HCT116 (cell line): ENCODE data around the gene LTO1. TPM values are rescaled to one million over a fixed set of nuclear protein-coding genes. Genes with fewer than 3 reads are reported as not detected.

Source experiments
- ATF3 ChIP-seq: IDR thresholded peaks from 2 replicates; pipeline ENCODE4 v1.6.1; 2012
- CBX3 ChIP-seq: IDR thresholded peaks from 2 replicates; pipeline ENCODE4 v1.6.1; 2012; ENCODE audit warnings: low read depth
- CEBPB ChIP-seq: IDR thresholded peaks from 2 replicates; pipeline ENCODE4 v1.6.1; 2012; ENCODE audit warnings: low read depth
- CTCF ChIP-seq, 3 experiments: fragments of 200-600 bp in 1 of 3; sonication (generic) in 1 of 3; IDR thresholded peaks in 2 of 3; conservative IDR thresholded peaks in 1 of 3; 2 replicates each; pipeline ENCODE4 v1.5.1; 2012 to 2017; ENCODE audit warnings: low read depth in 2 of 3, low read length in 2 of 3, antibody characterized with exemption in 1 of 3, borderline replicate concordance in 1 of 3, control low read depth in 1 of 3, mild to moderate bottlenecking in 1 of 3, mixed read lengths in 1 of 3, mixed run types in 1 of 3, moderate library complexity in 1 of 3; ENCODE audit not compliant: insufficient read depth in 1 of 3
- EGR1 ChIP-seq: IDR thresholded peaks from 2 replicates; pipeline ENCODE4 v1.6.1; 2012; ENCODE audit warnings: low read depth
- ELF1 ChIP-seq: IDR thresholded peaks from 2 replicates; pipeline ENCODE4 v1.6.1; 2012; ENCODE audit warnings: low read depth, borderline replicate concordance
- MAX ChIP-seq: IDR thresholded peaks from 2 replicates; pipeline ENCODE4 v1.6.1; 2012
- SIN3A ChIP-seq: IDR thresholded peaks from 2 replicates; pipeline ENCODE4 v1.6.1; 2012; ENCODE audit warnings: low read depth
- ZBTB33 ChIP-seq: IDR thresholded peaks from 2 replicates; pipeline ENCODE4 v1.6.1; 2011; ENCODE audit warnings: mild to moderate bottlenecking, low read length, moderate library complexity; ENCODE audit not compliant: insufficient replicate concordance; ENCODE audit errors: extremely low read depth
- total RNA-seq: library from RNA; stranded (reverse); gene quantifications from one replicate; pipeline ENCODE4 v1.2.1, GENCODE V29; 2021; ENCODE audit not compliant: unreplicated experiment

LTO1 gene
- total RNA-seq, 1 experiment from 2014 or later, result 21.3 TPM

- TF ChIP-seq ATF3 (no peak), MAX (peak; percentile 73), CTCF (IDR thresholded peaks at IDR 0.05 in 2 of 3, conservative IDR thresholded peaks at IDR 0.05 in 1 of 3; ENCODE audit: borderline replicate concordance in 1 of 3, insufficient read depth in 1 of 3, low read depth in 2 of 3, low read length in 2 of 3) (no peak), SIN3A (0 out of 2 replicates have a peak, but pooled peaks have one; percentile 53), ZBTB33 (no peak), EGR1 (no peak), CEBPB (no peak), ELF1 (no peak), CBX3 (no peak)
Measured at GRCh38 chr11:69700278-69701140, 25.4 kb upstream of the LTO1 start (continued).
